Stimulated activated CD4-positive, alpha-beta T cell treated with anti-CD3 and anti-CD28 coated beads, Interleukin-1b, Interleukin-23, amount 100 ng/mL, for 4 hours (primary cell): ENCODE results near the gene THRA.

ENCODE experiments used
- DNase-seq, 2 donors: peaks; one replicate each; pipeline ENCODE4 v3.0.0-alpha.2; 2020; ENCODE audit warnings: low read depth in 2 of 2

Gene THRA

GRCh38 chr17:40064971-40065768 is 2.4 kb downstream of the THRA start:
- DNase-seq = no peak

GRCh38 chr17:40065769-40066510 is 3.2 kb downstream of the THRA start:
- no peak for DNase-seq

- DNase-seq = no peak
Measured at GRCh38 chr17:40067710-40068109, 4.9 kb downstream of the THRA start.

GRCh38 chr17:40068129-40068581 is 5.4 kb downstream of the THRA start:
- DNase-seq = no peak

GRCh38 chr17:40068584-40068916 is 5.8 kb downstream of the THRA start:
- DNase-seq = no peak

- DNase-seq = peak; percentile 79 to 82
Measured at GRCh38 chr17:40068917-40069750, 6.4 kb downstream of the THRA start.

GRCh38 chr17:40069751-40070708 is 7.3 kb downstream of the THRA start:
- DNase-seq = no peak

GRCh38 chr17:40070709-40071312 is 8.0 kb downstream of the THRA start:
- DNase-seq = no peak

- DNase-seq = no peak
Measured at GRCh38 chr17:40071313-40072039, 8.7 kb downstream of the THRA start.

GRCh38 chr17:40072040-40072734 is 9.4 kb downstream of the THRA start:
- DNase-seq = no peak

GRCh38 chr17:40072735-40073346 is 10.1 kb downstream of the THRA start:
- no peak for DNase-seq

- no peak for DNase-seq
Measured at GRCh38 chr17:40073454-40074174, 10.8 kb downstream of the THRA start.

- DNase-seq = no peak
Measured at GRCh38 chr17:40074175-40074512, 11.4 kb downstream of the THRA start.

- no peak for DNase-seq
Measured at GRCh38 chr17:40074871-40075200, 12.1 kb downstream of the THRA start.

GRCh38 chr17:40075201-40075941 is 12.6 kb downstream of the THRA start:
- DNase-seq = peak; percentile 55 to 69

GRCh38 chr17:40075942-40076498 is 13.3 kb downstream of the THRA start:
- no peak for DNase-seq

GRCh38 chr17:40076591-40076990 is 13.8 kb downstream of the THRA start:
- DNase-seq = no peak

- DNase-seq = no peak
Measured at GRCh38 chr17:40079545-40079944, 16.8 kb downstream of the THRA start.
